A673 (cell line): Measurements from ENCODE around the gene WWP2.
"Not testable (repeated sequence)": the region's sequence is repeated elsewhere in the genome, so short reads cannot be mapped to it uniquely, and the experiment has no call there.

ENCODE experiments used
- EZH2 ChIP-seq: fragments of 200-600 bp; sonication (generic); IDR thresholded peaks from 2 replicates; pipeline ENCODE4 v1.6.1; 2017; ENCODE audit warnings: borderline replicate concordance, low read depth, mild to moderate bottlenecking, mixed read lengths, antibody characterized with exemption, low read length; ENCODE audit not compliant: poor library complexity, severe bottlenecking
- TF ChIP-seq, protein P1 (sequence below): fragments of 300-800, 200-600 bp; sonication (generic); conservative IDR thresholded peaks from 2 replicates; pipeline ENCODE4 v1.5.1; 2017; ENCODE audit warnings: low read depth, mild to moderate bottlenecking, antibody characterized with exemption, low read length, moderate library complexity, mixed read lengths

DNA sequence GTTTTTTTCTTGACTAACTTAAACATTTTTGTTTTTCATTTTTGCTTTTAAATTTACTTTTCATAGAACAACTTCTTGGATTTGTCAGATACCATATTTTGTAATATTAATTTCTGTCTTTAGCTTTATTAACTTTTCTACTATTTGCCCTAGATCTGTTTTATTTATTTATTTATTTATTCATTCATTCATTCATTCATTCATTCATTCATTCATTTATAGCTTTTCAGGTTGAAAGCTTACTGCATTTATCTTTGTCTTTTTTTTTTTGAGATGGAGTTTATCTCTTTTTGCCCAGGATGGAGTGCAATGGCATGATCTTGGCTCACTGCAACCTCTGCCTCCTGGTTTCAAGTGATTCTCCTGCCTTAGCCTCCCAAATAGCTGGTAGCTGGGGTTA lies 44.6 kb downstream of the WWP2 start:
- TF ChIP-seq, protein P1, sequence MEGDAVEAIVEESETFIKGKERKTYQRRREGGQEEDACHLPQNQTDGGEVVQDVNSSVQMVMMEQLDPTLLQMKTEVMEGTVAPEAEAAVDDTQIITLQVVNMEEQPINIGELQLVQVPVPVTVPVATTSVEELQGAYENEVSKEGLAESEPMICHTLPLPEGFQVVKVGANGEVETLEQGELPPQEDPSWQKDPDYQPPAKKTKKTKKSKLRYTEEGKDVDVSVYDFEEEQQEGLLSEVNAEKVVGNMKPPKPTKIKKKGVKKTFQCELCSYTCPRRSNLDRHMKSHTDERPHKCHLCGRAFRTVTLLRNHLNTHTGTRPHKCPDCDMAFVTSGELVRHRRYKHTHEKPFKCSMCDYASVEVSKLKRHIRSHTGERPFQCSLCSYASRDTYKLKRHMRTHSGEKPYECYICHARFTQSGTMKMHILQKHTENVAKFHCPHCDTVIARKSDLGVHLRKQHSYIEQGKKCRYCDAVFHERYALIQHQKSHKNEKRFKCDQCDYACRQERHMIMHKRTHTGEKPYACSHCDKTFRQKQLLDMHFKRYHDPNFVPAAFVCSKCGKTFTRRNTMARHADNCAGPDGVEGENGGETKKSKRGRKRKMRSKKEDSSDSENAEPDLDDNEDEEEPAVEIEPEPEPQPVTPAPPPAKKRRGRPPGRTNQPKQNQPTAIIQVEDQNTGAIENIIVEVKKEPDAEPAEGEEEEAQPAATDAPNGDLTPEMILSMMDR, result not testable (repeated sequence)
- not testable (repeated sequence) for TF ChIP-seq EZH2
